Measurements from ENCODE around the gene LIN37. TPM values are rescaled to one million over a fixed set of nuclear protein-coding genes. Genes with fewer than 3 reads are reported as not detected.
"Not testable (repeated sequence)": the region's sequence is repeated elsewhere in the genome, so short reads cannot be mapped to it uniquely, and the experiment has no call there.

Gene LIN37
- total RNA-seq, 1 experiment from 2014 or later, result 22.3 TPM

DNA sequence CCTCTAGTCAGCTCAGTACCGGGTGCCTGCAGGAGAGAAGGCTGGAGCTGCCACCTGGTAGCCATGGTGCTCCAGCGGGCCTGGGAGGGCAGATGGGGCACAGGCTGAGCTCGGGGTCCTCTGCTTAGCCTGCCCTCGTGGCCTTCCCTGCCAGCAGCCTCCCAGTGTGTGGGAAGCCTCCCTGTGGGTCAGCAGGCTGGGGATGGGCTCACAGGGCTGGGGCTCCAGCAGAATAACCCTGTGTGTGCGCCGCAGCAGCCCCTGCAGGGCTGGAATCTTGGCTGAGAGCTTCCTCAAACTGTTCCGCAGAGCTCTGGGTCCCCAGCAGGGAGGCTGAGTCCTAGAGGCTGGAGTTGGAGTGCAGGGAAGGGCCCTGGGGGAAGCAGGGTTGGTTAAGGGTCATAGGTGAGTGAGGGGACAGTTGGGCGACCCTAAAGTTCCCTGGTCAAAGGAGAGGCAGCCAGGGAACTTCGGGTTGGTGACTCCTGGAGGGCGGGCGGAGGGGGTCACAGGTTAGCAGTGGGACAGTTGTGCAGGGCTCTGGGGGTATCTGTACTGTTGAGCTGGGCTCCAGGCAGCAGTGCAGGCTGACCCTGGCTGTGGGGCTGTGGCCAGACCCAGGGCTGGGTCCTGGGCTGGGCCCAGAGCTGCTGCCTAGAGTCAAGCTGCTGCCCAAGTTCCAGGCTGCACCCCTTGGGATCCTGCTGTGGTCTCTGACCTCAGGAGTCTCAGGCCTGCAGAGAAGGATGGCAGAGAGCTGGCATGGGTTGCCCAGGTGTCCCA is 41.0 kb downstream of the LIN37 start:
- DNase-seq (ENCODE audit: low read depth), result no peak

DNA sequence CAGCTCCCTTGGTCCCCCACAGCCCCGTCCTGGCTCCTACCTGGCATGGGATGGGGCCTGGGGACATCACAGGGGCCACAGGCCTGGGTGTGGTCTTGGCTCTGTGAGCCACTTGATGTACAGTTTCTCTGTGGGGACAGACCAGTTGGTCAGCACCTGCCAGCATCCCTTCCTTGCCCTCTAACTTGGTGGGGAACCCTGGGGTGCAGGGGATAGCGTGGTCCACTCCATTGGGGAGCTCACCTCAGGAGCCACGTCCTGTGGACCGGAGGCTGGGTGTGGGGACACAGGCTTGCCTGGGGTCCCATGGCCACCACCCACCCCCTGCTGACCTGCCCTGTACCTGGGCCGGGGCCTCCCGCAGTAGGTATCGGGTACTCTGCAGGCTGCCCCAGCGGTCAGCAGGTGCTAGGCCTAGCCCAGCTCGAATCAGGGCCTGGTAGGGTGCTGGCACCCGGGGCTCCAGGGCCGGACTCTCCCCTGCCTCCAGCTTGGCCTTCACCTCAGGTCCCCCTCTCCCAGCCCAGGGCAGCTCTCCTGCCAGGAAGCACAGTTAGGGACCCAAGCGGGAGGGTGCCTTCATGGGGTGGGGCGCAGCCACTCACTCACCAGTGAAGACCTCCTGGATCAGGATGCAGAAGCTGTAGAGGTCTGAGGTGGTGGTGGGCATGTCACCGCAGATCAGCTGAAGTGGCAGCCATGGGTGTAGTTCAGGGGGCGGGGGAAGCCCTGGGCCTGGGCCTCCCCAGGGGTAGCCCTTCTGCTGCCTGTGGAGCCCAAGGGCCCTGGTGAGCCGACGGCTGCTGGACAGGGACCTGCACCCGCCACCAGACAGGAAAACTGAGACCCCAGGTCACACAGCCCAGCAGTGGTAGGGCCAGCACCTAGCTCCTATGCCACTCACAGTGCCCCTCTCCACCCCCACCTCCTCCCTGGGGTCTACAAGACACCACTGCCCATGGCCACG is 41.9 kb downstream of the LIN37 start:
- no peak for DNase-seq (ENCODE audit: low read depth)

DNA sequence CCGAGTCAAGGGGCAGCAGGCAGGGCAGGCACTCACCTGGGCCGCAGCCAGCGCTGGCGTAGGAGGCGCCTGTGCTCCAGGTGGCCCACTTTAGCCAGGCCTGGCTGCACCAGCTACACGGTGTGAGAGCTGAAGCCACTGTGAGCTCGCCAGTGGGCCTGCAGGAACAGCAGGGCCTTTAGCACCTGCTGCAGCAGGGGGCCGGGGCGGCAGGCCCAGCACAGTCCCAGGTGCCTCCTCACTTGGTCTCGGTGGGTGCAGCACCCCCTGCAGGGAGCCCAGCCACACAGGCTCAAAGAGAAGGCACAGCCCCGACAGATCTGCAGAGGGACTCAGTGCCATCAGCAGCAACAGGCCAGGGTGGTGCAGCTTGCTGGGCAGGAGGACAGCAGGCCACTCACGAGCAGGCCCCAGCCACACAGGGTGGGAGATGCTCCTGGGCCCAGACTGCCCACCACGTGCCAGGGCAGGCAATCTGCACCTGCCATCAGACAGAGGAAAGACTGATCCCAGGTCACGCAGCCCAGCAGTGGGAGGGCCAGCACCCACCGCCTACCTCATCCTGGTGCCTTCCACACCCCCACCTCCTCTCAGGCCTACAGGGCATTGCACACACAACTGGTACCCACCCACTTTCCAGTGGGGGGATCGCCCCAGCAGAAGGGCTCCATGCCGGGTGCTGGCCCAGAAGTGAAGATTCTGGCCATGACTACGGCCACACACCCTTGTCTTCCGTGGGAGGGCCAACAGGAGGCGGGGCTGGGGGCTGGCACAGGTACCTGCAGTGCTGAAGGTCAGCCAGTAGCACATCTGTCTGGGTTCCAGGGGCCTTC is 42.8 kb downstream of the LIN37 start:
- DNase-seq (ENCODE audit: low read depth), result no peak

DNA sequence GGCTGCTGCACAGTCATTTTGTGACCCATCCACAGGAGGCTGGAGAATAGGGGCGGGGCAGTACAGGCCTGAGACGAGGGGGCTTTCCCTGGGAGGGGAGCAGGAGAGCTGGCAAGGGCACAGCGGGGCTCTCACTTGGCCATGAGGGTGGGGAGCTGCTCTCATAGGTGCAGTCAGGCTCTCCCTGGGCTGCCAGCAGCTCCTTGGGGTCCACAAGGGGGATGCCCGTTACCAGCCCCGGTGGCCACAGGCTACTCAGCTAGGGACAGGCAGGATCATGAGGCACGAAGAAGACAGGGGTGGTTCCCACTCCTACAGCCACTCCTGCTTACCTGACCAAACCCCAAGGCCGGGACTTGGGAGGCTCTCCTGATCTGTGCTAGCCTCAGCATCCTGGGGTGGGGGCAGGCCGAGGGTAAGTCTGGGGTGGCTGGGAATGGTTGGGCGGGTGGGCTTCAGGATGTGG is 43.5 kb downstream of the LIN37 start:
- no peak for DNase-seq (ENCODE audit: low read depth)

DNA sequence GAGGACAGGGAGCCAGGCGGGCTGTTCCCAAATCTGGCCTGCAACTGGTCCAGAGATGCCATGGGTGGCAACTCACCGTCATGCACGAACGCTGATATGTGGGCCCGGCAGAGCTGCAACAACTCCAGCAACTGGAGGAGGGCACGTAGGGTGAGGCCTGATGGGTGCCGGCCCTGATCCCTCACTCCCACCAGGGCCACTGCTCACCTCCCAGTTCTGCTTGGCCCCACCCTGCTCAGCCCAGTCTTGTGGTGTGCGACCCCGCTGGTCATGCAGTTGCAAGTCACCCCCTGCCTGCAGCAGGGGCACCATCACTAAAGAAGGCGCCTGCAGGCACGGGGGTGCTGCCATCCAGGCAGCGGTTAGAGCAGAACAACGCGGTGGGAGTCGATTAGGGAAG is 43.9 kb downstream of the LIN37 start:
- no peak for DNase-seq (ENCODE audit: low read depth)

DNA sequence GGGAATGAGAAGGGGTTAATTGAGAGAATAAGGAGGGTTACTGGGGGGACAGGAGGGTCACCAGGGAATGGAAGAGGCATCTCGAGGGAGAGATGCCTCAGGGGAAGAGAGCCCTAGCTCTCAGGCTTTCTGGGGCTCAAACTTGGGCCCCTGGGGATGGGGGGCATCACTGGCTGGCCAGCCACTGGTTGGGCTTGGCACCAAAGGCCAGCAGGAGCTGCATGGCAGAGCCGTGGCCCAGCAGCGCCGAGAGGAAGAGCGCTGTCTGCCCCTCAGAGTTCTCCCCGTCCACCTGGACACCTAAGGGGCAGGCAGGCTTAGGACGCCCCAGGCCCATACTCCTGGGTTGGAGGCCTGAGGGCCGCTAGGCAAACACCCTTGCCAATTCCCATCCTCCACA is 44.5 kb downstream of the LIN37 start:
- DNase-seq (ENCODE audit: low read depth), result no peak

DNA sequence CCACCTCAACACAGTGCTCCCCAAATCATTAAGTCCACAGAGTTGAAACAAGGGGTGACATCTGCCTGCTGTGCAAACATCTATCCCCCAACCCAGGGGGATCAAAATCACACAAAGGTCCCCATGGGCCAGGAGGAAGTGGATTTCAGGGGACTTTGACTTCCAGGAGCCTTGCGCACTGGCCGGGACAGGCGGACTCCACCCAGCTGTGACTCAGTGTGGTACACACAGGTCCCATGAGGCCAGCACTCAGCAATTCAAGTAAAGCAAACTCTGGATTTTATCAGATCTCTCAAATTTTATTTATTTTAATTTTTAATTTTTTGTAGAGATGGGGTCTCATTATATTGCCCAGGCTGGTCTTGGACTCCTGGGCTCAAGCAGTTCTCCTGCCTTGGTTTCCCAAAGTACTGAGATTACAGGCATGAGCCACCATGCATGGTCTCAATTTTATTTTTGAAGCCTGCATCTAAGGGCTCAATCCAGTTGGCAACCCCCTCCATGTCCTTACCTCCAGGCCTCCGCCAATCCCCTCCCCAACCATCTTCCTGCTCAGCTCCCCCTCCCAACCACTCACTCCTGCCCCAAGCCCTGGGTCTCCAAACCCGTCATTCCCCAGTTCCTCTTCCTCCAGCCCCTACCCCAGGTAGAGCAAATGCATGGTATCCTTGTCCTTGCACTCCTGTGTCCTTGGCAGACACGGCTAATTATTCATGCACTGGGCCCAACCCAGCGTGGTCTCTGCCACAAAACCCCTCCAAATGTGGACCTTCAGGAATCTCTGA is 45.2 kb downstream of the LIN37 start:
- no peak for DNase-seq (ENCODE audit: low read depth)

DNA sequence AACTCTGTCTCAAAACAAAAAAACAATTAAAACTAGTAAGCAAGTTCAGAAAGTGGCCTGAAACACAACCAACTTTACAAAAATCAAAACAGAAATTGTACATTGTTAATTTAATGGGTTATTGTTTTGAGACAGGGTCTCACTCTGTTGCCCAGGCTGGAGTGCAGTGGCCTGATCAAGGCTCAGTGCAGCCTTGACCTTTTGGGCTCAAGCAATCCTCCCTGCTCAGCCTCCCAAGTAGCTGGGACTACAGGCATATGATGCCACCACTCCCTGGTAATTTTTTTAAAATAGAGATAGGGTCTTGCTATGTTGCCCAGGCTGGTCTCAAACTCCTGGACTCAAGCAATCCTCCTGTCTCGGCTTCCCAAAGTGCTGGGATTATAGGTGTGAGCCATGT is 47.2 kb downstream of the LIN37 start:
- not testable (repeated sequence) for DNase-seq (ENCODE audit: low read depth)

DNA sequence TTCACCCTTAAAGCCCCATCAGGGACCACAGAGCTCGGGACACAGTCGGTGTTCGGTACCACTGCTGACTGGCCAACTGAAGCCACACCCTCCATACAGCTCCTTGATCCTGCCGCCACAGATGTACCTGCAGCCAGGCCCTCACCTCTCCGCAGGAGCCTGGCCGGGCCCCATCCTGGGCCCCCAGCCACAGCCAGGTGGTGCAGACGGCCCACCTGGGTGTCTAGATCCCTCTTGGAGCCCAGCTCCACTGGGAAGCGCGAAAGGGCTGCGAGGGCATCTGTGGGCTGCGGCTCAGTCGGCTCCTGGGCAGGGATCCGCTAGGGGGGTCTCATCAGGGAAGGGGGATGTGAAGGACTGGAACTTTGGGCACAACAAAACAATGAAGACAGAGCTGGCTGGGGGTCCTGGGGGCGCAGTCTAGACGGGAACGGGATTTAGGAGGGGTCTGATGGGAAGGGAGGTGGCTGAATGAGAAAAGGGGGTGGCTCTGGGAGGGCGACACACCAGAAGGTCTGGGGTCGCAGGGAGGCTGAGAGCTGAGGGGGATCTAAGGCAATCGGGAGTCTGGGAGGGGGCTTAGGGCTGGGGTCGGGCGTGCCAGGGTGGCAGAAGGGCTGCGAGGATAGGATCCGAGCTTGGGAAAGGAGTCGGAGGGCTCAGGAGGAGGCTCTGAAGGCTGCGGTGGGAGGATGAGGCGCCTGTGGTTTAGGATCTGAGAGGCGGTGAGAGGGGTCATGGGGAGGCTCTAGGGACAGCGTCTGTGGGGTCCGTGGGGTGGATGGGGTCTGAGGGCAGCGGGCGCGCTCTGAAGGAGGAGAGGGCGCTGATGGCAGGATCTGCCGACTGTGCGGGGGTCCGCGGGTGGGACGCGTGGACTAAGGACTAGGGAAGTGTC is 48.5 kb downstream of the LIN37 start:
- no peak for DNase-seq (ENCODE audit: low read depth)

DNA sequence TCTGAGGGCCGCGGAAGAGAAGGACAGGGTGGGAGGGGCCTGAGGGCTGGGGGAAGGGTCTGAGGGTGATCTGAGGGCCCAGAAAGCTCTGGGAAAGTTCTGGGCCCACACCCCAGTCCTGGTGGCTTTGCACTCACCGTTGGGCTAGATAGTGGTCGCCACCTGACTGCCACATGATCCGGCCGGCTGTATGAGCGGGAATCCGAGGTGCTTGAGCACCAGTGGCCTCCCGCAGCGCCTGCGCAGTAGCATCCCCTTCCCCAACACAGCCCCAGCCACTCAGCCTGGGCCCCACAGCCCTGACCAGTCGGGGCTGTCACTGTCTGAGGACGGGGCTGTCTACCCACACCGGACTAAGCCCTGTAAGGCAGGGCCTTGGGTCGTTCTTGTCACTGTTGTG is 49.3 kb downstream of the LIN37 start:
- DNase-seq (ENCODE audit: low read depth), result no peak

DNA sequence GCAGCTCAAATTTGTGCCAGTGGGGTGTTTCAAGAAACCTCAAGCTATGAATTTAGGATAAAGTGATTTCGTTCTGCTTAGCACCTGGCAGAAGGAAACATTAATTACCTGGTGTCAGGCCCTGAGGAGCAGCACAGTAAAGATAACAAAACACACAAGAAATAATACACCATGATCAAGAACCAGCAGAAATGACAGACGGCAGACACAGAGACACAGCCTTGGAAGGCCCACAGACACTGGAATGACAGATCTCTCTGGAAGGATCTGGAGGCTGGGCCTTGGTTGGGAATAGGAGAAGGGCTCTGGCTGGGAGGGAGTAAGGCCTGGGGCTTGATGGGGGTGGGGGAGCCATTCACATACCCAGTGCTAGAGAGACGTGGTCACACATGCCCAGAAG is 53.5 kb downstream of the LIN37 start:
- no peak for DNase-seq (ENCODE audit: low read depth)

Other genes starting within 250 kb of the LIN37 start
- gene DMKN, start 234.9 kb upstream of the LIN37 start, total RNA-seq (2014; rRNA removed; shearing (Covaris generic)), result 2.9 TPM in 1 of 2 replicates, not detected in the other
- not detected in 2 replicates for gene SBSN, start 220.3 kb upstream of the LIN37 start, total RNA-seq (2014; rRNA removed; shearing (Covaris generic))
- gene GAPDHS, start 215.1 kb upstream of the LIN37 start, total RNA-seq (2014; rRNA removed; shearing (Covaris generic)), result 0.20 TPM in 1 of 2 replicates, not detected in the other
- gene TMEM147, start 202.9 kb upstream of the LIN37 start, total RNA-seq (2014; rRNA removed; shearing (Covaris generic)), result 133 and 153 TPM in 2 replicates
- gene ATP4A, start 184.9 kb upstream of the LIN37 start, total RNA-seq (2014; rRNA removed; shearing (Covaris generic)), result 0.12 TPM in 1 of 2 replicates, not detected in the other
- gene PMIS2, start 162.4 kb upstream of the LIN37 start, total RNA-seq (2014; rRNA removed; shearing (Covaris generic)), result not detected in 2 replicates
- gene HAUS5, start 135.8 kb upstream of the LIN37 start, total RNA-seq (2014; rRNA removed; shearing (Covaris generic)), result 9.7 and 9.8 TPM in 2 replicates
- gene RBM42, start 119.5 kb upstream of the LIN37 start, total RNA-seq (2014; rRNA removed; shearing (Covaris generic)), result 90.8 and 103 TPM in 2 replicates
- 0.39 and 1.1 TPM in 2 replicates for gene ETV2, start 106.8 kb upstream of the LIN37 start, total RNA-seq (2014; rRNA removed; shearing (Covaris generic))
- 619 and 745 TPM in 2 replicates for gene COX6B1, start 100.3 kb upstream of the LIN37 start, total RNA-seq (2014; rRNA removed; shearing (Covaris generic))
- 0.29 TPM in 1 of 2 replicates, not detected in the other for gene UPK1A, start 82.1 kb upstream of the LIN37 start, total RNA-seq (2014; rRNA removed; shearing (Covaris generic))
- gene ZBTB32, start 44.0 kb upstream of the LIN37 start, total RNA-seq (2014; rRNA removed; shearing (Covaris generic)), result not detected in 2 replicates
- gene KMT2B, start 30.6 kb upstream of the LIN37 start, total RNA-seq (2014; rRNA removed; shearing (Covaris generic)), result 6.8 and 7.4 TPM in 2 replicates
- 4.2 and 6.8 TPM in 2 replicates for gene IGFLR1, start 6.1 kb upstream of the LIN37 start, total RNA-seq (2014; rRNA removed; shearing (Covaris generic))
- 9.4 and 20.5 TPM in 2 replicates for gene U2AF1L4, start 3.2 kb upstream of the LIN37 start, total RNA-seq (2014; rRNA removed; shearing (Covaris generic))
- 130 and 159 TPM in 2 replicates for gene PSENEN, start 2.9 kb upstream of the LIN37 start, total RNA-seq (2014; rRNA removed; shearing (Covaris generic))
- gene HSPB6, start 8.5 kb downstream of the LIN37 start, total RNA-seq (2014; rRNA removed; shearing (Covaris generic)), result 0.10 TPM in 1 of 2 replicates, not detected in the other
- 8.4 and 10.7 TPM in 2 replicates for gene PROSER3, start 9.6 kb downstream of the LIN37 start, total RNA-seq (2014; rRNA removed; shearing (Covaris generic))
- gene ARHGAP33, start 27.0 kb downstream of the LIN37 start, total RNA-seq (2014; rRNA removed; shearing (Covaris generic)), result 2.3 and 5.0 TPM in 2 replicates
- gene PRODH2, start 64.3 kb downstream of the LIN37 start, total RNA-seq (2014; rRNA removed; shearing (Covaris generic)), result not detected in 2 replicates
- not detected in 2 replicates for gene NPHS1, start 103.9 kb downstream of the LIN37 start, total RNA-seq (2014; rRNA removed; shearing (Covaris generic))
- 0.10 TPM in 1 of 2 replicates, not detected in the other for gene KIRREL2, start 108.3 kb downstream of the LIN37 start, total RNA-seq (2014; rRNA removed; shearing (Covaris generic))
- 15.3 and 18.9 TPM in 2 replicates for gene APLP1, start 120.0 kb downstream of the LIN37 start, total RNA-seq (2014; rRNA removed; shearing (Covaris generic))
- gene NFKBID, start 152.0 kb downstream of the LIN37 start, total RNA-seq (2014; rRNA removed; shearing (Covaris generic)), result 3.7 and 7.1 TPM in 2 replicates
- gene HCST, start 154.0 kb downstream of the LIN37 start, total RNA-seq (2014; rRNA removed; shearing (Covaris generic)), result 1.9 TPM in 1 of 2 replicates, not detected in the other
- not detected in 2 replicates for gene TYROBP, start 159.7 kb downstream of the LIN37 start, total RNA-seq (2014; rRNA removed; shearing (Covaris generic))
- 4.2 and 5.5 TPM in 2 replicates for gene LRFN3, start 187.8 kb downstream of the LIN37 start, total RNA-seq (2014; rRNA removed; shearing (Covaris generic))
- gene SDHAF1, start 246.6 kb downstream of the LIN37 start, total RNA-seq (2014; rRNA removed; shearing (Covaris generic)), result 25.8 and 34.0 TPM in 2 replicates

All from RPMI7951 (cell line).